Measurements from ENCODE around the gene TRIM37.

DNA sequence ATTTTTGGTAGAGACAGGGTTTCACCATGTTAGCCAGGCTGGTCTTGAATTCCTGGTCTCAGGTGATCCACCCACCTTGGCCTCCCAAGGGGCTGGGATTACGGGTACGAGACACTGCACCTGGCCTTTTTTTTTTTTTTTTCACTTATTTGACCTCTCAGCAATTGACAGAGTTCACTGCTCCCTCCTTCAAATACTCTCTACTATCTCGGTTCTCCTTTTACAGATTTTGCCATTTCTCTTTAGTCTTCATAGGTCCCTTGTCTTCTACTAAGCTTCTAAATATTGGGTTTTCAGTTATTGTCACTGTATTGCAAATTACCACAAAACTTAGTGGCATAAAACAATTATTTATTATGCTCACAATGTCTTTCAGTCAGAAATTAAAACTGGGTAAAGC, 159.3 kb downstream of the TRIM37 start:
- TF ChIP-seq, protein P1, sequence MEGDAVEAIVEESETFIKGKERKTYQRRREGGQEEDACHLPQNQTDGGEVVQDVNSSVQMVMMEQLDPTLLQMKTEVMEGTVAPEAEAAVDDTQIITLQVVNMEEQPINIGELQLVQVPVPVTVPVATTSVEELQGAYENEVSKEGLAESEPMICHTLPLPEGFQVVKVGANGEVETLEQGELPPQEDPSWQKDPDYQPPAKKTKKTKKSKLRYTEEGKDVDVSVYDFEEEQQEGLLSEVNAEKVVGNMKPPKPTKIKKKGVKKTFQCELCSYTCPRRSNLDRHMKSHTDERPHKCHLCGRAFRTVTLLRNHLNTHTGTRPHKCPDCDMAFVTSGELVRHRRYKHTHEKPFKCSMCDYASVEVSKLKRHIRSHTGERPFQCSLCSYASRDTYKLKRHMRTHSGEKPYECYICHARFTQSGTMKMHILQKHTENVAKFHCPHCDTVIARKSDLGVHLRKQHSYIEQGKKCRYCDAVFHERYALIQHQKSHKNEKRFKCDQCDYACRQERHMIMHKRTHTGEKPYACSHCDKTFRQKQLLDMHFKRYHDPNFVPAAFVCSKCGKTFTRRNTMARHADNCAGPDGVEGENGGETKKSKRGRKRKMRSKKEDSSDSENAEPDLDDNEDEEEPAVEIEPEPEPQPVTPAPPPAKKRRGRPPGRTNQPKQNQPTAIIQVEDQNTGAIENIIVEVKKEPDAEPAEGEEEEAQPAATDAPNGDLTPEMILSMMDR (IDR thresholded peaks at IDR 0.05; ENCODE audit: insufficient read depth, low read depth, low read length): no peak
- no peak for TF ChIP-seq EZH2 (IDR thresholded peaks at IDR 0.05; ENCODE audit: insufficient read depth, low read length)

Measured in astrocyte (in vitro differentiated cells and primary cell).